B cell (primary cell): ENCODE data around the gene CERT1.

Experiments
- EZH2 ChIP-seq: IDR thresholded peaks from 2 replicates; pipeline ENCODE4 v1.6.1; 2012; ENCODE audit warnings: borderline replicate concordance, low read depth, mild to moderate bottlenecking, moderate library complexity, low read length; ENCODE audit not compliant: insufficient read depth, poor library complexity, severe bottlenecking
- TF ChIP-seq, protein P1 (sequence below): fragments of 200-600 bp; IDR thresholded peaks from one replicate; pipeline ENCODE4 v1.8.0; 2022; ENCODE audit warnings: antibody characterized with exemption, mild to moderate bottlenecking

DNA sequence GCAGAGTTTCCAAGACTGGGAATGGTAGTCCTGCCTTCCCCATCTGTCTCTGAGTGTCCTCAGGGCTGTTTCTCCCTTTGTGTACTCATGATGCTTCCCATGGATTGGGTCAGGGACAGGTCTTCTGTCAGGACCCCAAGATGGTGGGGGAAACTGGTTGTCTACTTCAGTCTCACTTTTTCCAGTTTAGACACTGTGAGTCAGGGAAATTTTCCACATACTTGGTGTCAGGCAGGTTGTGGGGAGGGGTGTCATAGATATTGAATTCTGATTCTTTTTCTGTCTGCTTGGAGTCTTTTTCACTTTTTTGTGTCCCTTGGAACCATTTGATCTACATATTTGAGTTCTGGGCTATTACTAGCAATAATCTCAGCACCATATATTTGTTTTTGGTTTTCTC lies 10.6 kb upstream of the CERT1 start:
- TF ChIP-seq EZH2: no peak
- TF ChIP-seq, protein P1, sequence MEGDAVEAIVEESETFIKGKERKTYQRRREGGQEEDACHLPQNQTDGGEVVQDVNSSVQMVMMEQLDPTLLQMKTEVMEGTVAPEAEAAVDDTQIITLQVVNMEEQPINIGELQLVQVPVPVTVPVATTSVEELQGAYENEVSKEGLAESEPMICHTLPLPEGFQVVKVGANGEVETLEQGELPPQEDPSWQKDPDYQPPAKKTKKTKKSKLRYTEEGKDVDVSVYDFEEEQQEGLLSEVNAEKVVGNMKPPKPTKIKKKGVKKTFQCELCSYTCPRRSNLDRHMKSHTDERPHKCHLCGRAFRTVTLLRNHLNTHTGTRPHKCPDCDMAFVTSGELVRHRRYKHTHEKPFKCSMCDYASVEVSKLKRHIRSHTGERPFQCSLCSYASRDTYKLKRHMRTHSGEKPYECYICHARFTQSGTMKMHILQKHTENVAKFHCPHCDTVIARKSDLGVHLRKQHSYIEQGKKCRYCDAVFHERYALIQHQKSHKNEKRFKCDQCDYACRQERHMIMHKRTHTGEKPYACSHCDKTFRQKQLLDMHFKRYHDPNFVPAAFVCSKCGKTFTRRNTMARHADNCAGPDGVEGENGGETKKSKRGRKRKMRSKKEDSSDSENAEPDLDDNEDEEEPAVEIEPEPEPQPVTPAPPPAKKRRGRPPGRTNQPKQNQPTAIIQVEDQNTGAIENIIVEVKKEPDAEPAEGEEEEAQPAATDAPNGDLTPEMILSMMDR: no peak
